ENCODE measurements around the gene CAMK1D. TPM values are rescaled to one million over a fixed set of nuclear protein-coding genes. Genes with fewer than 3 reads are reported as not detected.

The CAMK1D gene
- total and polyA plus RNA-seq, 2 experiments from 2014 or later = 4.6 to 7.2 TPM

- TF ChIP-seq REST (IDR thresholded peaks at IDR 0.05; ENCODE audit: unreplicated experiment) (no peak), POLR2AphosphoS5 (IDR thresholded peaks at IDR 0.05; ENCODE audit: low read depth) (no peak), NANOG (IDR thresholded peaks at IDR 0.05; ENCODE audit: borderline replicate concordance) (no peak), CREB1 (CRISPR knock-in tag; IDR thresholded peaks at IDR 0.05; ENCODE audit: low read depth) (no peak), STAT1 (IDR thresholded peaks at IDR 0.05; ENCODE audit: unreplicated experiment) (no peak), EZH2 (IDR thresholded peaks at IDR 0.05; ENCODE audit: low read depth, unreplicated experiment) (no peak)
Measured at GRCh38 chr10:12348294-12348869, 965 bp upstream of the CAMK1D start (continued).

- Mint-ChIP-seq H3K36me3 (ENCODE audit: low read depth) (no peaks in the 10 kb centered on the region; the same call in 2 of the 3 replicates), H3K9me3 (peaks cover 3% of the 10 kb centered on the region; the same call in 2 of the 3 replicates), H3K27me3 (ENCODE audit: insufficient read depth, low read depth, poor library complexity) (peaks cover 35% of the 10 kb centered on the region), H3K27ac (no peak overlapping the region), H3K4me1 (peaks cover 41% of the 10 kb centered on the region), H3K4me3 (peak overlapping the region; percentile 94)
- TF ChIP-seq POLR2AphosphoS5 (IDR thresholded peaks at IDR 0.05; ENCODE audit: low read depth) (0 out of 2 replicates have a peak, but pooled peaks have one; percentile 4), CREB1 (CRISPR knock-in tag; IDR thresholded peaks at IDR 0.05; ENCODE audit: low read depth) (no peak)
- DNase-seq (ENCODE audit: low spot score) (no peak), ATAC-seq (peak; percentile 43)
- H4K20me1 ChIP-seq (replicated peaks; ENCODE audit: insufficient read depth) = no peaks in the 10 kb centered on the region; the same call in 1 of the 2 replicates
- no peak overlapping the region for H3K27ac ChIP-seq (ENCODE audit: low read depth)
- peak overlapping the region; percentile 95 for H3K4me3 ChIP-seq
- H3F3A ChIP-seq (replicated peaks; ENCODE audit: low read depth) = peaks cover 10% of the 10 kb centered on the region; the same call in 1 of the 2 replicates
- peaks cover 37% of the 10 kb centered on the region; the same call in 1 of the 2 replicates for H3K4me1 ChIP-seq (ENCODE audit: insufficient read depth)
- H3K4me2 ChIP-seq = peak overlapping the region; percentile 89
- peak overlapping the region; percentile 97 for H2AFZ ChIP-seq
- H3K9me2 ChIP-seq (ENCODE audit: insufficient read depth) = no peaks in the 10 kb centered on the region
- no peaks in the 10 kb centered on the region for H3K36me3 ChIP-seq (ENCODE audit: insufficient read depth)
- H3K79me2 ChIP-seq (replicated peaks; ENCODE audit: insufficient read depth) = peaks cover 12% of the 10 kb centered on the region
- H3K27me3 ChIP-seq (ENCODE audit: insufficient read depth) = peaks cover 45% of the 10 kb centered on the region
Measured at GRCh38 chr10:12349629-12350166, 351 bp downstream of the CAMK1D start.

GRCh38 chr10:12350167-12350872 is 973 bp downstream of the CAMK1D start:
- TF ChIP-seq ZNF114 (CRISPR knock-in tag; IDR thresholded peaks at IDR 0.05) (no peak), ETS1 (IDR thresholded peaks at IDR 0.05) (no peak), CREB1 (CRISPR knock-in tag; IDR thresholded peaks at IDR 0.05; ENCODE audit: low read depth) (no peak), EZH2 (IDR thresholded peaks at IDR 0.05; ENCODE audit: low read depth, unreplicated experiment) (no peak), POLR2AphosphoS5 (IDR thresholded peaks at IDR 0.05; ENCODE audit: low read depth) (no peak), JUNB (IDR thresholded peaks at IDR 0.05; ENCODE audit: unreplicated experiment) (no peak), STAT1 (IDR thresholded peaks at IDR 0.05; ENCODE audit: unreplicated experiment) (no peak)
- Mint-ChIP-seq H3K27me3 (ENCODE audit: insufficient read depth, low read depth, poor library complexity) (peaks cover 38% of the 10 kb centered on the region), H3K9me3 (peaks cover 3% of the 10 kb centered on the region; the same call in 2 of the 3 replicates), H3K36me3 (ENCODE audit: low read depth) (no peaks in the 10 kb centered on the region; the same call in 2 of the 3 replicates), H3K4me3 (peak overlapping the region; percentile 94), H3K4me1 (peaks cover 42% of the 10 kb centered on the region), H3K27ac (peak overlapping the region; percentile 73; the same call in 1 of the 2 replicates)
- Histone ChIP-seq H3K4me3 (peak overlapping the region; percentile 95), H3K4me1 (ENCODE audit: insufficient read depth) (peaks cover 43% of the 10 kb centered on the region; the same call in 1 of the 2 replicates), H2AFZ (peak overlapping the region; percentile 97), H3K79me2 (replicated peaks; ENCODE audit: insufficient read depth) (peaks cover 12% of the 10 kb centered on the region), H3K27me3 (ENCODE audit: insufficient read depth) (peaks cover 45% of the 10 kb centered on the region), H3F3A (replicated peaks; ENCODE audit: low read depth) (peaks cover 10% of the 10 kb centered on the region; the same call in 1 of the 2 replicates), H4K20me1 (replicated peaks; ENCODE audit: insufficient read depth) (no peaks in the 10 kb centered on the region; the same call in 1 of the 2 replicates), H3K36me3 (ENCODE audit: insufficient read depth) (no peaks in the 10 kb centered on the region), H3K9me2 (ENCODE audit: insufficient read depth) (no peaks in the 10 kb centered on the region), H3K27ac (ENCODE audit: low read depth) (no peak overlapping the region), H3K4me2 (peak overlapping the region; percentile 89)
- DNase-seq (ENCODE audit: low spot score) (peak; percentile 78), ATAC-seq (peak; percentile 29)
